Stimulated activated naive CD4-positive, alpha-beta T cell treated with Interleukin-2 at 50 U/mL for 16 hours (primary cell): ENCODE measurements around the gene KIF23.

Experiments
- DNase-seq: peaks from one replicate; lab custom pipeline; 2025; lab: John Stamatoyannopoulos, UW

Gene KIF23

GRCh38 chr15:69465253-69465652 lies 51.1 kb downstream of the KIF23 start:
- no peak for DNase-seq

DNA sequence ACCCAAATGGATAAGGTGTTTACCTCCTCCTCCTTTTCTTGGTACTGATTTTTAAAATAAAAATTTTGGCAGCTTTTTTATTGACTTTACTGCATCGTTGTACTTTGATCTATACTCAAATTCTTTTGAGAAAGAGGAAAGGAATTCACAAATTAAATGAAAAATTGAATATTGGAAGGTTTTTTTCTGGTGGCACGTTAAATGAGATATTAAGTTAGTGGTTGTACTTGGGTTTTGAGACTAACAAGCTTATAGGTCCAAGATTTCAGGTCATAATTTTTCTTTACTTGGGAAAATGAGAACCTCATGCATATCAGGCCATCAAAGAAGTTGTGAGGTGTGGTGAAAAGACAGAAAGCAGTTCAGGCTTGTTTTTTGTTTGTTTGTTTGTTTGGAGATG lies 52.6 kb downstream of the KIF23 start:
- DNase-seq = no peak

GRCh38 chr15:69467636-69468035 lies 53.5 kb downstream of the KIF23 start:
- DNase-seq = no peak

GRCh38 chr15:69468241-69469121 lies 54.3 kb downstream of the KIF23 start:
- DNase-seq = peak; percentile 84

GRCh38 chr15:69469467-69470201 lies 55.5 kb downstream of the KIF23 start:
- no peak for DNase-seq

DNA sequence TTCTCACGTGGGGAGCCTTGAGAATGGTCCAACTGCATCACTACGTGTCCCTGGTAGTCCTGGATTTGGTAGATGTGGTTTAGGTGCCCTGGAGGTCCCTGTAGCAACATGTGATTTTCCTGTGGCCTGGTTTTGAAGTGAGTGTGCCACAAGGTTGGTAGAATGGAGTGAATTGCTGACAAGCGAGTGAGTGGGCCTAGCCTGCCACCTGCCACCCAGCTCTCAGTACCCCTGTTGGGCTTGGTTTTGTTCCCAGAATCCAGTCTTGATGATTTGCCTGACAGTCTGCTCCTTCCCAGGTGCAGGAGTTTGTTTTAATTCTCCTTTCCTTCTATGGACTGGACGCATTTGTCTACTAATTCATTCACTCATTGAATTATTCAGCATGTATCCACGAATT lies 57.9 kb downstream of the KIF23 start:
- no peak for DNase-seq

GRCh38 chr15:69472562-69472961 lies 58.4 kb downstream of the KIF23 start:
- no peak for DNase-seq

DNA sequence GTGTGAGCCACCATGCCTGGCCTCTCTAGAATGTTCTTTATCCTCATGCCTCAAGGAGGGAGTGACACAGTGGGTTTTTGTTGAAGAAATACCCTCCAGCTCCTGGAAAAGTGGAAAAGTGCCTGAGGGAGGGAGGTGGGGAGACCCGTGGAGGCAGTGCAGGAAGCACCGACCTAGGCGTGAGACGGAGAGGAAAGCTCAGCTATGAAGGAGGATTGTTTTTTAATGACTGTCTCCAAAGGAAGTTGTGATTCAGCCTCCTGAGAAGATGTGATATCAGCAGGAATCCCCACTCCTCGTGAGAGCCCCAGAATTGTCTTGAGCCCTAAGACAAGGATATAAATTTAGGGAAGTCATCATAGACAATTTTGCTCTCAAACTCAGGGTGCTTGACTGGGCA lies 60.1 kb downstream of the KIF23 start:
- DNase-seq = no peak

DNA sequence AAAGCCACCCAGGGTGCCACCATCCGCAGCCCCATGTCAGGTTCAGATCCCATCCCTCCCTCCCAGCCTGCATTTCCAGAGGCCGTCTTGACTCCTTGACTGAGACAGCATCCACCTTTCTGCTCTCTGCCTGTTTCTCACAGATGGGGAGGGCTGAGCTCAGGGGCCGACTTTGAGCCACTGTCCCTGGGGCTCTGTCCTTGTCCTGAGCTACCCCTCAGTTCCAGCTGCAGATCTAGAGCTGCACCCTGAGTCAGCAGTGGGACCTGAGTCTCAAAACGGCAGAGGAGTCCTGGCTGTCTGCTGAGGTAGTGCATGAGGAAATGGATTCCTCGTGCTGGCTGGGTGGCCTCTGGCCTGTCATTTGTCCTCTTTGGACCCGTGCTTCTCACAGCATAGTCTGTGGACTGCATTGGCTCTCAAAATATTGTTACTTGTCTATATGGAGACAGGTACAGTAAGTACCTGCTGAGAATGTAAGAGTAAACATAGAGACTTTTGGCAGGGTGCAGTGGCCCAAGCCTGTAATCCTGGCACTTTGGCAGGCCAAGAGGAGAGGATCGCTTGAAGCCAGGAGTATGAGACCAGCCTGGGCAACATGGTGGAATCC lies 60.8 kb downstream of the KIF23 start:
- DNase-seq = no peak

- DNase-seq = peak; percentile 64
Observed at GRCh38 chr15:69475769-69476358, 61.7 kb downstream of the KIF23 start.

GRCh38 chr15:69476704-69477473 lies 62.7 kb downstream of the KIF23 start:
- no peak for DNase-seq

DNA sequence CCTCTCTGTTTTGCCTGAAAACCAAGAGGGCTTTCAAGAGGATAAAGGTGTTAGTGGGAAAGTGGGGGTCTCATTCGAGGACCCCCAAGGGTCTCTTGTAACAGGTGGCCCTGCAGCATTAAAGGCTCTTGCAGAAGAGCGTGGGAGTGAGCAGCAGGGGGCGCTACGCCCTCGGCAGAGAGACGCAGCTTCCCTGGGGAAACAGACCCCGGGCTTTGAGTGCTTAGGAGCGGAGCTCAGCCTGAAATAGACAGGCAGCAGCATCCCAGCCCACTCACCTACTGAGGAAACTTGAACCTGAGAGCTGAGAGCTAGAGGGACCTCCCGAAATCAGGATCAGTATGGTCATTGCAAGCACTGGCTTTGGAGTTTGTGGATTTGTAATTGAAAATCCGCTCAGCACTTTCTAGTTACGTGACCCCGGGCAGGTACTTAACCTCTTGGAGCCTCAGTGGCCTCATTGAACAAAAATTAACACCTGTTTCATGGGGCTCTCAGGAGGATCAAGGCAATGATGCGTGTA lies 64.2 kb downstream of the KIF23 start:
- peak; percentile 27 for DNase-seq

DNA sequence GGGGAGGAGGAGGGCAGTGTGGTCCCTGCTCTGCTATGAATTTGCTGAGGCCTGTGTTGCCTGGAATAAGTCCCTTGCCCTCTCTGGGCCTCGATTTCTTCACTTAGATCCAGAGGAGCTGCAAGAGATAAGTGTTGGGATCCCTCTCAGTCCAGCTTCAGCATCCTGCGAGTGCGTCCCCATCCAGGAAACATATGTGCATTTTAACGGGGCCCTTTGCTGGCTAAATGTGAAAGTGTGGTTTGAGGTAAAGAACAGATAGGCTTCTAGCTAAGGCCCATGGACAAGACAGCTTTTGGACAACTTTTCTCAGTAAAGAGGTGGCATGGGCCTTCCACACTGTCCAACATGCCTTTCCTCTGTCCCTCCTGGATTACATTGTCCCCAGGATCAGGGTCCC lies 64.9 kb downstream of the KIF23 start:
- DNase-seq = no peak

GRCh38 chr15:69479971-69480370 lies 65.8 kb downstream of the KIF23 start:
- no peak for DNase-seq

DNA sequence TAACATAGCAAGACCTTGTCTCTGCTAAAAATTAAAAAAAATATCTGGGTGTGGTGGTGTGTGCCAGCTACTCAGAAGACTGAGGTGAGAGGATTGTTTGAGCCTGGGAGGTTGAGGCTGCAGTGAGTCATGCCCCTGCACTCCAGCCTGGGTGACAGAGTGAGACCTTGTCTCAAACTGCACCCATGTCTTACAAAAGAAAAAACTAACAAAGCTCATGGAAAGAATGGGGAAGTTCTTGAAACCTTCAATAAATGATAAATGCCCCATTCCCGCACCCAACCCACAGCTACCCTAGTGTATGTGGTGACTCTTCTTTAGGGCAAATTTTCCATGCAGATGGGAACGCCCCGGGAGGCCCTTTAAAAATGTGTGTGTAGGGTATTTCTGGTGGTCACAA lies 66.8 kb downstream of the KIF23 start:
- DNase-seq = no peak

DNA sequence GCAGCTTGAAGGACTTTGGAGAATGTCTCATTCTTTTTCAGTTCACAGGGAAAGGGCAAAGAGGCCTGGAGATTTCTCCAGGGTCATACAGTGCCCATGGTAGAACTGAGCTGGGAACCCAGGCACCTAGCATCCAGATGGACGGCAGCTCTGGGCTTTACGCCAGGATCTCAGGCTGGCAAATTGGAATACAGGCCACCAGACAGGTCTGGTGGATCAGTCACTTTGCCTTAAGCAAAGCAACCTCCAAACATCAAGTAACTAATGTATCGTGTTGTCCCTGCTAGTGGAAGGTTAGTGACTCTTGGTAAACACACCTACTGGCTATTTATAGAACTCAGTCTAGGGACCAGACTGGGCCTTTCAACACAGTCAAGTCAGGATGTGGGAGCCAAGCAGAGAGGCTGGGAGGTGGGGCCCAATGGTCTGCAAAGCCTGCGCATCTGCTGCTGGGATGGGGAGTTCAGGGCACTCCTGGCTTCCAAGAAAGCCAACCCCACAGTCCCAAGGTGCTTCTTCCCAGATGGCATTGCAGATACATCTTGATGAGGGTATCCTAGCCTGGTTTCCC lies 68.6 kb downstream of the KIF23 start:
- no peak for DNase-seq

DNA sequence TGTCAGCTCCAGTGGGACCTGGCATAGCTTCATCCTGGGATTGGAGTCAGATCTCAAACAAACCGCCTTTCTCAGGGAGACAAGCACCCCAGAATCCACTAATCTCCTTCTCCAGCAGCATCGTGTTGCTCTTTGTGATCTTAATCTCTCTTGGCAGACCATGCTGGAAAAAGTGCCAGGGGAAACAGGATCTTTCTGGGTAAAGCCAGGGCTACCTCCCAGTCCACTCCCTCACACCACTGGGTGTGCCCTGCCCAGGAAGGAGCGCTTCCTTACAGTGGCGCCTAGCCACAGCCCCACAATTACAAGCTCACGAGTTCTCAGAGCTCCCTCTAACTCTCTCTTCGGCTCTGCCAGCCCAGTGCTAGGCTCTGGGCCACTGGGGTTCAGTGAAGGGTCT lies 70.7 kb downstream of the KIF23 start:
- DNase-seq = no peak

DNA sequence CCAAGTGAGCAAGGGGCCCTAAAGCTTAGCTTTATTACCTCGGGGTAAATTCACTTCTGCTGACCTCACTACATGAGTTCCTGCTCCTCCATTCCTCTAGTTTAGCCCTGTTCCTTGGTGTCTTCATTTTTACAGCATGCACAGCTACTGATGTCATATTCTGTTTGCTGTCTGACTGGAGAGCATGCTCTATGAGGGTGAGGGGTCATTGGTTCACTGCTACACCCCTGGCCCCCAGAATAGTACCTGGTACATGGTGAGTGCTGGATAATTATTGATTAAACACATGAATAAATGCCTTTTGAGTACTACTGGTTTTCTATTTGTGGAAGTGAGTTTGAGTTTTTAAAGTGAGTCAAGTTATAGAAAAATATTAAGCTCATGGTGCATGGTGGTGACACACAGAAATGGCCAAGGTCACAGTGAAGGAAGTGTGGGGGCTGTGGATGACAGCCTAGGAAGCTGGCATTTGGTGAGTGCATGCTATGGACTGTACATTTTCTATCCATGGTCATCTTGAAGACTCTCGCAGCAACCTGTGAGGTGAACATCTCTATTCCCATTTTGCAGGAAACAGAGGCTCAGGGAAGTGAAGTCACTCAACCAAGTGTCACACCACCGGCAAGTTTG lies 72.4 kb downstream of the KIF23 start:
- no peak for DNase-seq

GRCh38 chr15:69489073-69489571 lies 75.0 kb downstream of the KIF23 start:
- DNase-seq = no peak

DNA sequence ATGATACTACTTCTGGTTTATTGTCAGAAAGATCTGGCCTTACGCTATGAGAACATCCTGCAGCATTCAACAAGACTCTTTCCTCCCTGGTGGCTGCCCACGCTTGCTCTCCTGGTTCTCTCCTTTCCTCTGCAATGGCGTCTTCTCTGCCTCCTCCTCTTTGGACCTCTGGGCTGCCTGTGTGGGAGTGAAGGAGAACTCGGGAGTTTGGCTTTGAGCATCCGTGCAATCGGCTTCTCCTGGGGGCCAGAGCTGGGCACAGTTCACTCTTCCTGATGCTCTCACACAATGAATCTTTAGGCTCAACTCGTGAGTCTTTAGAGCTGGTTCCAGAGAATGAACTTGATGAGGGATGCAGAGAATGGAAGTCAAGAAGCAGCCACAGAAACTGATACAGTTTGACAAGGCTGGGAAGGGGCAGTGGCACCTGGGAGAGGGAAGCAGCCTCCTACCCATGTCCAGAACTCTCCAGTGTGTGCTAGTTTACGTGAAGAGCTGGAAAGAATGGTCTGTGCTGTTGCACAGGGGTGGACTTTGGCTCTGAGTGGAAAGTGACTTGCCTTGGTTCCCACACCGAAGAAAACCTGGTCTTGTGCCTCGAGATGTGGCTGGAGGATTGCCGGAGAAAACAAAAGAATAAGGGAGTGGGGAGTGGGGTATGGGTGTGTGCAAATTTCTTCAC lies 76.3 kb downstream of the KIF23 start:
- DNase-seq = no peak
